Adipose tissue (tissue), 3 donors: ENCODE measurements around the gene EEFSEC. TPM values are rescaled to one million over a fixed set of nuclear protein-coding genes. Genes with fewer than 3 reads are reported as not detected.

Experiments
- H3K27ac ChIP-seq: one replicate; pipeline ENCODE4 v1.5.1; 2013; ENCODE audit warnings: low read depth, low read length
- WGBS, 3 donors: extraction: QIAGEN DNeasy Blood & Tissue Kit; methylation state at CpG; one replicate each; pipeline ENCODE4 v1.1.7; 2013; 5-methylcytosine and 5-hydroxymethylcytosine counted together
- polyA plus RNA-seq, 3 donors: library from polyadenylated mRNA; stranded (reverse); fragments of 200-250 nt; gene quantifications; one replicate each; pipeline ENCODE4 v1.2.3, GENCODE V29; 2013
- donor health status: healthy with polysubstance abuse.
- donor health status: Bipolar disorder and iron deficiency.
- donor health status: healthy.

Gene EEFSEC
- polyA plus RNA-seq, 3 donors = 8.9 to 14.6 (median 9.0) TPM

DNA sequence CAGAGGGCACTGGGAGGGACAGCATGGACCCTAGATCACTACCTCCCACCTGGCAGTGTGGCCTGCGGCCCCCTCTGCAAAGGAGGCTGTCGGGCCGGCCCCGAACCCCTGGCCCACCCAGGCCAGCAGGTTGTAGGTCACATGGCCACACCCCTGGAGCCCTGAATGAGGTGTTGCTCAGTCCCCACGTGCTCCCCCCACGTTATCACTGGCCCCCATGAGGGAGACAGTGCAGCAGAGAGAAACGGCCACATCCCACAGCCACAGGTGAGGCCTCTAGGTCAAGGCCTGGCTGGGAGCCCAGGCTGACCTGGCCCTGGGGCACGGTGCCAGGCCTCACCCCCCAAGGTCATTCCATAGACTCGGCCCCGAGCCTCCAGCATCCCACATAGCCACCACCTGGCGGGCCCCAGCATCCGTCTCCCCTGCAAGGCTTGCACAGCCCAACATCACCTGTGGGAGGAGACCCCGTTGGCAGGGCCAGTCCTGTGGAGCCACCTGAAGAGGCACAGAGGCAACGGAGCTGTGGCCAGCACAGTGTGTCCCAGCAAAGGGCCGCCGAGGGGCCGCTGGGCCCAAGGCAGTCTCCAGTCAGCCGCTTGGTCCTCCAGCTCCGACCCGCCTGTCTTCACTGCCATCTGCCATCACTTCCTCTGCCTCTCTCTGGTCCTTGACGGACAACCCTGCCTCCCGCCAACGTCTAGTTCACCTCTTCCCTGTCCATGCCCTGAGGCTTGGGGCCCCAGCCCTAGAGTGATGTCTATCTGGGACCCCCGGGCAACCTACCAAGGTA lies 260.3 kb downstream of the EEFSEC start:
- H3K27ac ChIP-seq = no peak overlapping the region
- WGBS, 3 donors = 80 to 93% (median 93%) methylated on average over 24 of the region's 24 CpGs

GRCh38 chr3:128415200-128415772 lies 262.0 kb downstream of the EEFSEC start:
- no peak overlapping the region for H3K27ac ChIP-seq
- 75 to 94% (median 89%) methylated on average over 15 to 16 of the region's 16 CpGs for WGBS, 3 donors

GRCh38 chr3:128415773-128416577 lies 262.7 kb downstream of the EEFSEC start:
- no peak overlapping the region for H3K27ac ChIP-seq
- WGBS, 3 donors = 76 to 86% (median 81%) methylated on average over 16 to 19 of the region's 19 CpGs

- 75 to 89% (median 79%) methylated on average over 12 of the region's 12 CpGs for WGBS, 3 donors
- H3K27ac ChIP-seq = no peak overlapping the region
Measured at GRCh38 chr3:128416578-128417211, 263.4 kb downstream of the EEFSEC start.

DNA sequence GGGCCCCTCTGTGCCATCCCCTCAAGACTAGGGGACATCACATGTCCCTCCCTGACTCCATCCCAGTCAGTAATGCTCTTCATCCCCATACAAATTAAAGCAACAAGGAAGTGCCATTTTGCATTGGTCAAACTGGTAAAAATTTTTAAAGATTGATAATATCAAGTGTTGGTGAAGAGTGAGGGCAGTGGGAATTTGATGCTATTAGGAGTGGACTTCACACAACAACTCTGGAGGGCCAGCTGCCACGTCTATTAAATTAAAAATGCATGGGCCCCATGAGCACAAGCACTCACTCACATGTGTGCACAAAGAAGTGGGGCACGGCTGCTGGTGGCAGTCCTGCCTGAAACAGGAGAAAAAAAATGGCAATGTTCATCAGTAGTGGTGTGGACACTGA lies 265.6 kb downstream of the EEFSEC start:
- WGBS, 3 donors = 86 to 89% (median 87%) methylated on average over 2 of the region's 2 CpGs
- H3K27ac ChIP-seq = no peak overlapping the region

DNA sequence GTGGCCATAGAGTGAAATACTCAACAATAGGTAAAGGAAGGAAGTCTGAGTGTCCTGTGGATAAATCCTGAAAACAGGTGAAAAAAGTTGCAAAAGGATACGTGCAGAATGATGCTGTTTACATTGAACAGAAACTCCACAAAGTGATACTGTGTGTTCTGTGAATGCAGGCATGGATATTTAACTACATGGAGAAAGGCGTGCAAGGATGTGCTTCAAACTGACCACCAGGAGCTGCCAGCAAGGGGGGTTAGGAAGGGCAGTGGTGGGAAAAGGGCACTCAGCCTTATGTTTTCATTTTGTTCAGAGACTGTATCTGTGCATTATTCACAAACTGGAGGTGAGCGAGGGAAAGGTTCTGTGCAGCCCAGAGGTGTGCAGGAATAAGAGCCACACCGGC lies 266.0 kb downstream of the EEFSEC start:
- 95 to 99% (median 95%) methylated on average over 4 of the region's 4 CpGs for WGBS, 3 donors
- H3K27ac ChIP-seq = no peak overlapping the region

- no peak overlapping the region for H3K27ac ChIP-seq
- 88 to 97% (median 90%) methylated on average over 7 of the region's 7 CpGs for WGBS, 3 donors
Measured at GRCh38 chr3:128420289-128420688, 267.0 kb downstream of the EEFSEC start.

DNA sequence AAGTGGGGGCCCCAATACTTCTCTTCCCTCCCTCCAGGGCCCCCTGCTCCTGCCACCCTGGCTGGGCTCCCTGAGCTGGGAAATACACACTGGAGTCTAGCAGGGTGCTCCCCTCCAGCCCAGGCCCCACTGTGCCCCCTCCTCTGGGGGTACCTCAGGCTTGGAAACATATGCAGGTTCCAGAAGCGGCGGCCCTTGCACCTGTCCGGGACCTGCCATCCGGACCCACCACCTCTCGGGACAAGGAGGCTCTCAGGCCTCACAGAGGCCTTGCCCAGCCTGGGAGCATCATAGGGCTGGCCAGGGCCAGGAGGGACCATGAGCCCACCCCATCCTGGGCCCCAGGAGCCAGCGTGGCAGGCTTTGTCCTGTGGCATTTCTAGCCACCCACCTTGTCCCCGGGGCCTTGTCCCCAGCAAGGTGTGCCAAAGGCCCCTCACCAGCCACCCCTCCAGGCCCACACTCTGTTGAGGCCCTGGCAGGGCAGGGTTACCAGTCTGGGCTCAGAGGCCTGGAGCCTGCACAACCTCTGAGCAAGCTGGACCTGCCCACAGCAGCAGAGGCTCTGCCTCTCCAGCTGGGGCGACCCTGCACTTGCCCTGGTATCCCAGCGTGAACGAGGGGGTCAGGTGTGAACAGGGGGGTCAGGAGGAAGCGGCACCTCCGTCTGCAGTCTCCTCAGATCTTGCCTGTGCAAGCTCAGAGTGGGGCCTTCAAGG lies 267.6 kb downstream of the EEFSEC start:
- WGBS, 3 donors = 88 to 95% (median 92%) methylated on average over 10 to 12 of the region's 12 CpGs
- H3K27ac ChIP-seq = no peak overlapping the region

- WGBS, 3 donors = 68 to 83% (median 78%) methylated on average over 10 to 11 of the region's 11 CpGs
- H3K27ac ChIP-seq = no peak overlapping the region
Measured at GRCh38 chr3:128421439-128421836, 268.2 kb downstream of the EEFSEC start.

DNA sequence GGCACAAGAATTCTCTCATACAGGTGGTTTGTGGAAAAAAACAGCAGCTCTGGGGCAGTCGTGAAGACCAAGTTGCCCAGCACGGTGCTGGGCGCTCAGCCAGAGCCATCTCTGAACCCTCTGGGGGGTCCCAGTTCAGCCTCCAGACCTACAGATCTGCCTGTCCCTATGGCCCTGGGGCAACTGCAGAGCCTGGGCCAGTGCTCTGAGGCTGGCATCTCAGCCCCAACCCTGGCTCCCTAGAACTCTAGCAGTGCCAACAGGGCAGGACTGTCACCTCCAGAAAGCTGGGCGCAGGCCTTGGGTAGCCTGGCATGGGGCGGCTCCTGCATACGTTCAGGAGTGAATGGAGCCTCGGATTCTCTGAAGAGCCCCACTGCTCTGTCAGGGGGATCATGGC lies 268.7 kb downstream of the EEFSEC start:
- no peak overlapping the region for H3K27ac ChIP-seq
- WGBS, 3 donors = 84 to 90% (median 87%) methylated on average over 7 of the region's 7 CpGs

DNA sequence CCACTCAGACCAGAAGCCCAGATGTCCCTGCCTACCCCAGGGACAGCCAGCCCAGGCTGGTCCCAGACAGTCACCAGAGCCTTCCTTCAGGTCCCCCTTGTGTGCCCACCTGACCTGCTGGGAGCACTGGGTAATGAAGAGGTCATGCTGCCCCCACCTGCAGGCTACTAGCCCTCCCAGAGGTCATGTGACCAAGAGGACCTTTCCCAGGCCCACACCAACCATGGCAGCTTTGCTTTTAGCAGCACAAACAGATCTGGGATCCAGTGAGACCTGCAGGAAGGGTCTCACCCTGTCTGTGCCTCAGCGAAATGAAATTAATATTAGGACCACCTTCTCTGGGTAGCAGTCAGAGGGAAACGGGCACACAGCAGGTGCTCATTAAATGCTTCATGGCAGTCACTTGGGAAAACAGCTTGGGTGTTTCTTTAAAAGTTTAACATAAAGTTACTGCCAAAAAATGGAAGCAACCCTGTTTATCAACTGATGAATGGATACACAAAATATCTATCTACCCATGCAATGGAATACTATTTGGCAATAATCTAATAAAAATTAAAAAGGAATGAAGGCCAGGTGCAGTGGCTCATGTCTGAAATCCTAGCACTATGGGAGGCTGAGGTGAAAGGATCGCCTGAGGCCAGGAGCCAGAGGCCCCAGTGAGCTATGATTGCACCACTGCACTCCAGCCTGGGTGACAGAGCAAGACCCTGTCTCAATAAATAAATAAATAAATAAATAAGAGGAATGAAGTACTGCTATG lies 269.7 kb downstream of the EEFSEC start:
- no peak overlapping the region for H3K27ac ChIP-seq
- WGBS, 3 donors = 87 to 95% (median 92%) methylated on average over 3 of the region's 3 CpGs

GRCh38 chr3:128423525-128424147 lies 270.4 kb downstream of the EEFSEC start:
- 88 to 96% (median 93%) methylated on average over 7 of the region's 7 CpGs for WGBS, 3 donors
- H3K27ac ChIP-seq = no peak overlapping the region

DNA sequence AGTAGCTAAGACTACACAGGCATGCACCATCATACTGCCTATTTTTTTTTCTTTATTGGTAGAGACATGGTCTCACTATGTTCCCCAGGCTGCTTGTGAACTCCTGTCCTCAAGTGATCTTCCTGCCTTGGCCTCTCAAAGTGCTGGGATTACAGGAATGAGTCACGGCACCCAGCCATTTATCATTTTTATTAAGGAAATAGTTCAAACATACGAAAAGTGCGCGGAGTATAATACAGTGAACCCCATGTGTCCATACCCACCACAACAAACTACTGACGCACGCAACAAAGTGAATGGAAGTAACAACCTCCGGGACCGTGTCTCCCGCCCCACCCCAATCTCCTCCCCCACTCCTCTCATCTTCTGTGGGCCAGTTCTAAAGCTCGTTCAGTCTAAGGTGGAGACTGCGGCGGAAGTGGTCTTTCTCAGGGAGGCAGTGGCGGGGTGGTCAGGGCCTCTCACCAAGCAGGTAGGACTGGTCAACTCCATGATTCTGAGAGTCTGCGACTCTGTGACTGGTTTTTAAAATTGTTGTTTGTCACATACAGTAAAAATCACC lies 271.3 kb downstream of the EEFSEC start:
- WGBS, 3 donors = 76 to 87% (median 82%) methylated on average over 14 of the region's 14 CpGs
- H3K27ac ChIP-seq = no peak overlapping the region

GRCh38 chr3:128425142-128425845 lies 272.0 kb downstream of the EEFSEC start:
- H3K27ac ChIP-seq = no peak overlapping the region
- WGBS, 3 donors = 86 to 89% (median 88%) methylated on average over 23 of the region's 23 CpGs

GRCh38 chr3:128425846-128426127 lies 272.5 kb downstream of the EEFSEC start:
- H3K27ac ChIP-seq = no peak overlapping the region

DNA sequence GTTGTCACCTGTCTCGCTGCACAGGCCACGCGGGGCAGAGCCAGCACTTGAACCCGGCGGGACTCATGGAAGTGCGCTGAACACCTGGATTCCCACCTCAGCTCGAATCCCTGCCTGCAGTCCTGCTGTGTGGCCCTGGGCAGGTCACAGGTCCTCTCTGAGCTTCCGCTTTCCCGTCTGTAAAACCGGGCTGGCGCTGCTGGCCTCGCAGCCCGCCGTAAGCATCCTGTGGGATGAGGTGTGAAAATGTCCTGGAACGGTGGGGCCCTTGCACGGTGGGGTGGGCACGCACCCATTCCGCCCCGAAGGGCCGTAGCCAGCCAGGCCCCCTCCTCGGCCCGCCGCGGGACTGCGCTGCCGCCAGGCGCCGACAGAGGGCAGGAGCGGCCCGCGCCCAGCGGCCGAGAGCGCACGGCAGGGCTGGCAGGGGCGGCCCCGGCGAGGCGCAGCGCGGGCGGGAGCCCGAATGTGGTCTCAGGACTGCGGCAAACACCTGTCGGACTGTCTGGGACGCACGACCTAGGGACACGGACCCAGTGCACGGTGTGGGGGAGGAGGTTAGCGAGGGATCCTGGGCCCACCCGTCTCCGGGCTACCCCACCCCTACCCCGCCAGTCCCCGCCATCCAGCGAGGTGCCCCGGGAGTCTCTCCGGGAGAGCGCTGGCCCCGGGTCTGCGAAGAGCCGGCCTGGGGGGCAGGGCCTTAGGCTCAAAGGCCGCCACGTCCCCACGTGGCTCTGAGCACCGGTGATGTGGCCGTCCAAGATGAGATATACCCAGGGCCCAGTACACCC lies 273.0 kb downstream of the EEFSEC start:
- WGBS, 3 donors = 8 to 10% (median 10%) methylated on average over 64 to 66 of the region's 66 CpGs
- H3K27ac ChIP-seq = no peak overlapping the region

More at GRCh38 chr3:128425846-128426127, 272.5 kb downstream of the EEFSEC start:
- WGBS, 3 donors = 66 to 83% (median 74%) methylated on average over 8 of the region's 8 CpGs
